H1 (cell line): ENCODE results near the gene UBE2G2. TPM values are rescaled to one million over a fixed set of nuclear protein-coding genes. Genes with fewer than 3 reads are reported as not detected.

Source experiments
- CHD2 ChIP-seq: IDR thresholded peaks from 2 replicates; pipeline ENCODE4 v1.6.1; 2012; ENCODE audit warnings: low read length, improper control_type of control experiment
- CTBP2 ChIP-seq: IDR thresholded peaks from 2 replicates; pipeline ENCODE4 v1.7.0; 2011; ENCODE audit warnings: borderline replicate concordance, mild to moderate bottlenecking, moderate library complexity, mixed read lengths, low read length; ENCODE audit not compliant: insufficient read depth, insufficient read length
- CTCF ChIP-seq, 3 experiments: IDR thresholded peaks; 1 replicate in 2 of 3; 2 replicates in 1 of 3; pipeline versions ENCODE4 v1.5.1 to v1.6.1; 2011; ENCODE audit warnings: low read length in 3 of 3, mild to moderate bottlenecking in 3 of 3, inconsistent platforms in 2 of 3, low read depth in 1 of 3, moderate library complexity in 1 of 3; ENCODE audit not compliant: insufficient read depth in 1 of 3; ENCODE audit errors: control extremely low read depth in 1 of 3
- polyA plus RNA-seq, 7 experiments: library from polyadenylated mRNA; depleted of rRNA in 3 of 7; stranded (reverse) in 5 of 7; unstranded in 2 of 7; fragments of >200 nt in 5 of 7; fragments of 200-250 nt in 2 of 7; gene quantifications; 1 replicate in 5 of 7; 2 replicates in 1 of 7; 4 replicates in 1 of 7; pipeline versions ENCODE4 v1.2.1 to v1.2.3, GENCODE V29; 2011 to 2013; ENCODE audit warnings: missing spikeins in 2 of 7, mixed read lengths in 2 of 7
- total RNA-seq: library from RNA; stranded (reverse); fragmentation: NEBNext Ultra II Directional; extraction: Animal tissue kit (Norgen Biotek cat#: 25700); gene quantifications from 2 replicates; pipeline ENCODE4 v1.2.1, GENCODE V29; 2021

Gene UBE2G2
- total and polyA plus RNA-seq, 2 of the 8 experiments (the other 6 are each of a cell fraction or from before 2014, with no cell fraction given), result 96.3 to 101 TPM

DNA sequence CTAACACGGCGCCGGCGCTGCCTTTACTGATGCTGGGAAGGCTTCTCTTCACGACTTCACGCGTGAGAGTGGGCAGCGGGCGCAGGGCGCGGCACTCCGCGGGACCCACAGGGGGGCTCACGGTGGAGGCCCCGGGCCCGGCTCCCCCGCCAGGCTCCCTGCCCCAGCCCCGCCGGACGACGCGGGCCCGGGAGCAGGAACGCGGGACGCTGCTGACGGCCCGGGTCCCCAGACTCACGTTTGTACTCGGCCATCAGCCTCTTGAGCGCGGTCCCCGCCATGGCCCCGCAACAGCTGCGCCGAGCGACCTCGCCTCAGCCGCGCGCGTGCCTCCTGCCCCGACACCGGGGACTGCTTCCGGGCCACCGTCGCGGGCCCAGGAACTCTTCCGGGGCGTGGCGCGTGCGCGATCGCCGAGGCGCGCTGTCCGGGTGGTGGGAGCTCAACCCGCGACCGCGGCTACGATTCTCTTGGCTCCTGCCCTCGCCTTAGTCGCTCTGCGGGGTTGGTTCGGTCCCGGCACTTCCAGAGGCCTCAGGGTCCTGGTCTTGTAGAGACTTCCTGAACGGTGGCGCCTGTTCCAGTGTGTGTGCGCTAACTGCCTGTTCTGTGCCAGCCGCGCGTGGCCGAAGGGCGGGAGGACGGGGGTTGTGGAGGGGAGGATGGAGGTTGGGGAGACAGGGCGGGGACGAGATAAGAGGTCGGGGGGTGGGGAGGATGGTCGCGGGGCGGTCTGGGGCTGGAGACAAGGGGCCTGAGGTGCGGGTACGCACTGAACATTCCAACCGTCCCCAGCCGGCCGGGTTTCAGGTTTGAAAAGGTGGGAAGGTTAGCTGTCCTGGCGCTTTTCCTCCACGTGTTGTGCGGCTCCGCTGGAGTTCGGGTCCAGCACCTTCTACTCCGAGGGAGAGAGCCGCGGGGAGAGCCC is at the start of gene UBE2G2 (continued):
- TF ChIP-seq CTCF (IDR thresholded peaks at IDR 0.05; ENCODE audit: control extremely low read depth in 1 of 3, insufficient read depth in 1 of 3, low read depth in 1 of 3, low read length in 3 of 3) (no peak), CTBP2 (no peak), CHD2 (peak; percentile 77)
